Kidney epithelial cell (primary cell): ENCODE data around the gene HOXD10. TPM values are rescaled to one million over a fixed set of nuclear protein-coding genes. Genes with fewer than 3 reads are reported as not detected.
A peak's percentile ranks its signal among the peaks of the same experiment; 100 is the strongest.

Experiments
- DNase-seq: peaks from one replicate; pipeline ENCODE4 v3.0.0-alpha.2; 2010; ENCODE audit warnings: low read depth
- H3K27me3 ChIP-seq: 2 replicates; pipeline ENCODE4 v1.6.0; 2011; ENCODE audit warnings: low read length; ENCODE audit not compliant: control insufficient read depth, insufficient read depth
- H3K36me3 ChIP-seq: 2 replicates; pipeline ENCODE4 v1.5.1; 2011; ENCODE audit warnings: low read length; ENCODE audit not compliant: control insufficient read depth, insufficient read depth
- H3K4me3 ChIP-seq: 2 replicates; pipeline ENCODE4 v1.5.1; 2011; ENCODE audit warnings: low read depth, mild to moderate bottlenecking, control low read depth, low read length
- CTCF ChIP-seq: IDR thresholded peaks from 2 replicates; pipeline ENCODE4 v1.5.1; 2011; ENCODE audit warnings: mild to moderate bottlenecking, moderate library complexity, low read length, control low read depth, inconsistent platforms; ENCODE audit not compliant: insufficient read depth, poor library complexity, severe bottlenecking
- total RNA-seq: library from RNA; depleted of rRNA; stranded (reverse); fragments of >200 nt; gene quantifications from 2 replicates; pipeline ENCODE4 v1.2.3, GENCODE V29; 2015

Gene HOXD10
- total RNA-seq, 1 donor from 2014 or later: 5.6 TPM

GRCh38 chr2:176093145-176093897 is 23.3 kb upstream of the HOXD10 start:
- no peak overlapping the region for H3K4me3 ChIP-seq

DNA sequence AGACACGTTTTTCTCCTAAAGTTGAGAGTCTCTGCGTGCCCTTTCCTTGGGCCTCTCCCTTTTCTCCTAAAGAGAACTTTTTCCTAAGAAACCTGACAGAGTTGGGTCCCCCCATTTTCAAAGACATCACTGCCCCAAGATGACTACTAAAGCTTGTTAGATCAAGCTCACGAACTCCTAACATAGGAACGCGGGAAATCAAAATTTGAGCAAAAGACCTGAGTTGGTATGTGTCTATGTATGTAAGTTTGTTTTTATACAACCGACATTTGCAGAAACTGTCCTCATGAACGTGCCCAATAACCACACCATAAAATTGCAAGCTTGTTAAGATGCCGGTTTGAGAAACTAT is 22.7 kb upstream of the HOXD10 start:
- no peak for TF ChIP-seq CTCF
- Histone ChIP-seq H3K36me3 (no peaks in the 10 kb centered on the region), H3K27me3 (peaks cover 90% of the 10 kb centered on the region), H3K4me3 (no peak overlapping the region)
- DNase-seq: no peak

More at GRCh38 chr2:176093145-176093897, 23.3 kb upstream of the HOXD10 start:
- peak; percentile 9 for TF ChIP-seq CTCF
- Histone ChIP-seq H3K36me3 (no peaks in the 10 kb centered on the region), H3K27me3 (peaks cover 90% of the 10 kb centered on the region)
- DNase-seq: no peak

DNA sequence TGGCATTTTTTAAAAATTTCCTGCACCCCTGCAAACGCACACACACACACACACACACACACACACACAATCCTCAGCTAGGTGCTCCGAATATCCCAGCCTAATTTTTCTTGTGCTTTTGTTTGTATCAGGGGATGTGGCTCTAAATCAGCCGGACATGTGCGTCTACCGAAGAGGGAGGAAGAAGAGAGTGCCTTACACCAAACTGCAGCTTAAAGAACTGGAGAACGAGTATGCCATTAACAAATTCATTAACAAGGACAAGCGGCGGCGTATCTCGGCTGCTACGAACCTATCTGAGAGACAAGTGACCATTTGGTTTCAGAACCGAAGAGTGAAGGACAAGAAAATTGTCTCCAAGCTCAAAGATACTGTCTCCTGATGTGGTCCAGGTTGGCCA is 22.2 kb upstream of the HOXD10 start:
- Histone ChIP-seq H3K27me3 (peaks cover 90% of the 10 kb centered on the region), H3K36me3 (no peaks in the 10 kb centered on the region), H3K4me3 (no peak overlapping the region)
- no peak for DNase-seq
- no peak for TF ChIP-seq CTCF

DNA sequence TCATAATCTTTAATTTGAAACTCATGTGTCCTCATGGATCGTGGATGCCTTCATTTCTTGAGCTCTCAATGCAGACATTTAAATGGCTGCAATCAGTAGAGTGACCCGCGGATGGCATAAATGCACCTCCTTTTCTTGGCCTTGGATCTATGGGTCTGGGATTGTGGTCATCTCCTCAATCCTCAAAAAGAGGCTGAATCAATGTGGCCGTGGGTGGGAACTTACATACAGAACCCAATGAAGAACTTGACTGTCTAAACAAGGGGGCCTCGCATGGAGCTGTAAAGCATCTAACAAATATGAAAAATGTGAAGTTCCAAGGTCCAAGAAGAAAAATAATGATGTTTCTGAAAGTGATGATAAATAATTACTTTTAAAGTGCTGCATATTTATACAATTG is 21.2 kb upstream of the HOXD10 start:
- no peak for DNase-seq
- TF ChIP-seq CTCF: no peak
- Histone ChIP-seq H3K27me3 (peaks cover 91% of the 10 kb centered on the region), H3K36me3 (no peaks in the 10 kb centered on the region), H3K4me3 (no peak overlapping the region)

DNA sequence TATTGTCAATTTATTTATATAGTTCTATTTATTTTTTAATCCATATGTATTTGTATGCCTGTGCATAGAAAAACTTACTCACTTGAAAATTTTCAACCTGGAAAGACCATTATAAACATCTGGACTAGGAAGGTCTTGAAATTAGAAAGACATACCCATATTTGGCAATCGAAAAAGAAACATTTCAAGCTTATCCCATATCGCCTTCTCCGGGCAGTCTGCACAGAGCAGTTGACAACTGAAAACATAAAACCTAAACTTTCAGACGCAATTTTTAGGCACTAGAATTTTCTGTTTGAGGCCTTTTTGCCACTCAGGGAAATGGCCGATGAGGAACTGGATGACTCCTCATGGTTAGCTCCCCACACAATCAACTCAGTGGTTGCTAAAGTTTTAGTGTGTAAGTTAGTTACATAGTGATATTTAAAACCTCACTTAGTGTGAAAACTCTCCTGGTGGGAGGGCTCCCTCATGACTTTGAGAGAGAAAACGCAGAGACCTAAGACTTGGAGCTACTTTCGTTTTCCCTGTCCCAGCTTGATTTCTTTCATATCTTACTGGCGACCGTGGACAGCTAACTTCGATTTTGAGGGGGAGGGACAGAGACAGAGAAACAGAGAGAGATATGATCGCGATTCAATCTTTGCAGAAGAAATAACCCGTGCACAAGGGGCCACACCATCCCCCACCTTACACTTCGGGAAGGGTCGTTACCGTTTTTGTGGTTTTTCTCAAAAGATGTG is 20.2 kb upstream of the HOXD10 start:
- TF ChIP-seq CTCF: no peak
- Histone ChIP-seq H3K4me3 (no peak overlapping the region), H3K36me3 (no peaks in the 10 kb centered on the region), H3K27me3 (peaks cover 91% of the 10 kb centered on the region)
- no peak for DNase-seq
